B cell (primary cell): ENCODE measurements around the gene GPR52. TPM values are rescaled to one million over a fixed set of nuclear protein-coding genes. Genes with fewer than 3 reads are reported as not detected.
A peak's percentile ranks its signal among the peaks of the same experiment; 100 is the strongest.

ENCODE experiments used
- ATAC-seq: fragments of 200-7000 bp; cut with Tn5 transposase; one replicate; pipeline ENCODE4 v1.10.0; 2021; ENCODE audit warnings: low read depth, mild to moderate bottlenecking, moderate number of reproducible peaks, moderate library complexity
- CTCF ChIA-PET: fragments of 350-600 bp; sonication (Branson Sonifier 250); formaldehyde crosslinking; loops from one replicate; lab custom pipeline; 2021; ENCODE audit warnings: antibody characterized with exemption, inconsistent platforms; lab: Charles Lee
- POLR2A ChIA-PET: fragments of 350-600 bp; sonication (Branson Sonifier 250); formaldehyde crosslinking; loops from one replicate; lab custom pipeline; 2021; ENCODE audit warnings: antibody characterized with exemption; lab: Charles Lee
- DNase-seq: peaks from one replicate; pipeline ENCODE4 v3.0.0; 2013
- H2AFZ ChIP-seq: 2 replicates; pipeline ENCODE4 v1.6.1; 2012; ENCODE audit warnings: mild to moderate bottlenecking, low read depth, low read length; ENCODE audit not compliant: insufficient read depth, poor library complexity, severe bottlenecking
- H3K27ac ChIP-seq, 2 donors: 1 replicate in 1 of 2; 2 replicates in 1 of 2; pipeline ENCODE4 v1.5.1; 2012 to 2013; ENCODE audit warnings: low read length in 2 of 2, mild to moderate bottlenecking in 2 of 2, moderate library complexity in 1 of 2
- H3K27me3 ChIP-seq, 4 experiments: fragments of 200-600 bp in 1 of 4; sonication (generic) in 1 of 4; replicated peaks in 1 of 4; 1 replicate in 2 of 4; 2 replicates in 2 of 4; pipeline versions ENCODE4 v1.6.1 to v1.7.0; 2013 to 2016; ENCODE audit warnings: low read length in 3 of 4, mild to moderate bottlenecking in 2 of 4, mixed read lengths in 1 of 4, moderate library complexity in 1 of 4; ENCODE audit not compliant: insufficient read depth in 4 of 4, control insufficient read depth in 3 of 4; ENCODE audit errors: control extremely low read depth in 1 of 4
- H3K36me3 ChIP-seq, 2 experiments: replicated peaks in 1 of 2; 1 replicate in 1 of 2; 2 replicates in 1 of 2; pipeline versions ENCODE4 v1.6.1 to v1.7.1; 2013; ENCODE audit warnings: low read length in 1 of 2; ENCODE audit not compliant: insufficient read depth in 2 of 2, control insufficient read depth in 1 of 2; ENCODE audit errors: control extremely low read depth in 1 of 2, extremely low read depth in 1 of 2
- H3K4me1 ChIP-seq, 2 donors: fragments of 200-600 bp in 1 of 2; sonication (generic) in 1 of 2; 1 replicate in 1 of 2; 2 replicates in 1 of 2; pipeline versions ENCODE4 v1.5.1 to v1.6.1; 2013 to 2017; ENCODE audit warnings: low read length in 2 of 2; ENCODE audit not compliant: control insufficient read depth in 2 of 2, insufficient read depth in 2 of 2
- H3K4me2 ChIP-seq: replicated peaks from 2 replicates; pipeline ENCODE3; 2012; ENCODE audit warnings: mild to moderate bottlenecking, low read depth, low read length; ENCODE audit not compliant: poor library complexity, severe bottlenecking
- H3K4me3 ChIP-seq, 5 experiments: fragments of 200-600 bp in 1 of 5; sonication (generic) in 1 of 5; 1 replicate in 3 of 5; 2 replicates in 2 of 5; pipeline versions ENCODE4 v1.5.1 to v1.7.0; 2011 to 2016; ENCODE audit warnings: low read length in 4 of 5, mild to moderate bottlenecking in 4 of 5, low read depth in 2 of 5, control low read depth in 1 of 5, moderate library complexity in 1 of 5; ENCODE audit not compliant: insufficient read depth in 1 of 5; ENCODE audit errors: control extremely low read depth in 1 of 5, extremely low read depth in 1 of 5
- H3K79me2 ChIP-seq: fragments of 200-600 bp; sonication (generic); one replicate; pipeline ENCODE4 v1.6.0; 2016; ENCODE audit warnings: low read length; ENCODE audit not compliant: control insufficient read depth, insufficient read depth
- H3K9ac ChIP-seq: fragments of 200-600 bp; sonication (generic); 2 replicates; pipeline ENCODE4 v1.6.1; 2017; ENCODE audit warnings: mild to moderate bottlenecking, low read length, moderate library complexity
- H3K9me3 ChIP-seq, 3 donors: one replicate each; pipeline versions ENCODE4 v1.6.1 to v1.7.1; 2013; ENCODE audit warnings: low read length in 2 of 3; ENCODE audit not compliant: control insufficient read depth in 2 of 3, insufficient read depth in 1 of 3; ENCODE audit errors: control extremely low read depth in 1 of 3
- H4K20me1 ChIP-seq: 2 replicates; pipeline ENCODE4 v1.6.0; 2012; ENCODE audit warnings: mild to moderate bottlenecking, low read length; ENCODE audit not compliant: insufficient read depth, control insufficient read depth, poor library complexity, severe bottlenecking
- H3K27ac Mint-ChIP-seq: one replicate; pipeline ENCODE4 v1.8.0; 2021; ENCODE audit warnings: mixed read lengths
- H3K27me3 Mint-ChIP-seq: one replicate; pipeline ENCODE4 v1.8.0; 2021; ENCODE audit warnings: mixed read lengths
- H3K4me1 Mint-ChIP-seq: one replicate; pipeline ENCODE4 v1.8.0; 2021; ENCODE audit warnings: mixed read lengths
- H3K4me3 Mint-ChIP-seq: one replicate; pipeline ENCODE4 v1.8.0; 2021; ENCODE audit warnings: mixed read lengths
- H3K9me3 Mint-ChIP-seq: one replicate; pipeline ENCODE4 v1.8.0; 2022; ENCODE audit warnings: mixed read lengths; ENCODE audit not compliant: insufficient read depth
- CTCF ChIP-seq: fragments of 200-600 bp; IDR thresholded peaks from one replicate; pipeline ENCODE4 v1.8.0; 2022; ENCODE audit warnings: antibody characterized with exemption, mild to moderate bottlenecking
- EZH2 ChIP-seq: IDR thresholded peaks from 2 replicates; pipeline ENCODE4 v1.6.1; 2012; ENCODE audit warnings: borderline replicate concordance, low read depth, mild to moderate bottlenecking, moderate library complexity, low read length; ENCODE audit not compliant: insufficient read depth, poor library complexity, severe bottlenecking
- WGBS: methylation state at CpG from one replicate; pipeline ENCODE4 v1.1.5; 2013; ENCODE audit warnings: missing lambda C conversion rate; ENCODE audit not compliant: insufficient coverage; 5-methylcytosine and 5-hydroxymethylcytosine counted together
- intact Hi-C: fragments of 100-400 bp; cut with micrococcal nuclease; formaldehyde crosslinking; loops from one replicate; pipeline ENCODE4 v1.10.0; 2022
- polyA plus RNA-seq: library from polyadenylated mRNA; depleted of rRNA; stranded (reverse); fragments of >200 nt; gene quantifications from 2 replicates; pipeline ENCODE4 v1.2.3, GENCODE V29; 2012
- total RNA-seq, 2 donors: library from RNA; stranded (reverse); fragments of 120-200 nt in 1 of 2; gene quantifications; 1 replicate in 1 of 2; 2 replicates in 1 of 2; pipeline versions ENCODE4 v1.2.3 to v1.2.4, GENCODE V29; 2013 to 2022

GPR52 gene
- total and polyA plus RNA-seq, 2 donors (not counting 1 experiment from before 2014, with no cell fraction given) = 0.57 to 12.1 TPM

DNA sequence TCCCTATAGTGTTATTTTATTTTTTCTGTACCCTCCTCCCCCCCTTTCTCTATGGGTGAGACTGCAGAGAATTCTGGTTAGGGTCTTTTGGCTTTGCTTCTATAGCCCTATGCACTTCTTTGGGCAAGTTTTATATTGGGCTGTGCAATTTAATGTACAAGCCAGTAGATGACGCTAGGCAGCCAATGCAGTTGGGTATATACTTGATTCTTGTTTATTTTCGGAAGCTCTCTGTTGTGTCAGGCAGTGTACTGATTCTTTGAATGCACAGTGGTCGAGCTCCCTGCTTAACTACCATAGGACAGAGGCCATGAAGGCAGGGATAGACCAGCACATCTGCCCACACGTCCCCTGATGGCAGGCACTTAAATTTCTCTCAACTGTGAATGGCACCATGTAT is 34.1 kb upstream of the GPR52 start:
- Histone ChIP-seq H3K9ac (no peak overlapping the region), H3K79me2 (peaks cover 13% of the 10 kb centered on the region), H2AFZ (no peak overlapping the region), H3K36me3 (no peaks in the 10 kb centered on the region), H3K27ac (no peak overlapping the region), H3K4me1 (peaks cover 4% of the 10 kb centered on the region in 2 donors), H3K27me3 (no peaks in the 10 kb centered on the region), H4K20me1 (peaks cover 6% of the 10 kb centered on the region), H3K4me3 (no peak overlapping the region), H3K9me3 (peaks cover 0 to 4% (median 2%) of the 10 kb centered on the region in 3 donors), H3K4me2 (no peak overlapping the region)
- 94% methylated on average over 2 of the region's 4 CpGs for WGBS
- intact Hi-C loops = no loop called here
- H3K4me3 Mint-ChIP-seq = peak overlapping the region; percentile 21
- CTCF ChIA-PET = interaction anchor here (1.0 kb wide), 1 partner anchor 9 kb away, joined by 5 read pairs; no protein-coding TSS in a partner anchor
- ATAC-seq (no peak), DNase-seq (no peak)
- POLR2A ChIA-PET = no interaction called here
- peak overlapping the region; percentile 74 for H3K27ac Mint-ChIP-seq
- H3K4me1 Mint-ChIP-seq = peaks cover 48% of the 10 kb centered on the region
- TF ChIP-seq EZH2 (no peak), CTCF (no peak)
- peaks cover 10% of the 10 kb centered on the region for H3K9me3 Mint-ChIP-seq
- H3K27me3 Mint-ChIP-seq = no peaks in the 10 kb centered on the region

DNA sequence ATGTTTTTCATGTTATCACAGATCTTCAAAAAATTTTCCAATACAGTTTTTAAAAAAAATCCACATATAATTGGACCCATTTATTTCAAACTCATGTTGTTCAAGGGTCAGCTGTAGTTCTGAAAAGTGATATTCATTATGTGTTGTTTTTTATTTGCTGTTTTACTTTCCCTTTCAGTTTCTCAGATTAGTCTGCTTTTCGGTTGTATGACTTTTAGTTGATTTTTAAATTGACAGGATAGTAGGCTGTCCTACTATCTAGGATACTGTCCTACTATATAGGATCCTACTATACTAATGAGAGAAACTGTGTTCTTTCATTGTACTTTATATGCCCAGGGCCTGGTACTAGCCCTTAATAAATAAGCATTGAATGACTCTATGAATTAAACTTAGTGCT is 33.6 kb upstream of the GPR52 start:
- Mint-ChIP-seq H3K4me1 (peaks cover 47% of the 10 kb centered on the region), H3K9me3 (peaks cover 10% of the 10 kb centered on the region), H3K4me3 (peak overlapping the region; percentile 24), H3K27me3 (no peaks in the 10 kb centered on the region), H3K27ac (no peak overlapping the region)
- peaks cover 0 to 4% (median 2%) of the 10 kb centered on the region in 3 donors for H3K9me3 ChIP-seq
- no CpG with 5 or more reads among the region's 1 CpG for WGBS
- H3K4me3 ChIP-seq = no peak overlapping the region
- peaks cover 6% of the 10 kb centered on the region for H4K20me1 ChIP-seq
- CTCF ChIA-PET = interaction anchor here (1.0 kb wide), 1 partner anchor 9 kb away, joined by 5 read pairs; no protein-coding TSS in a partner anchor
- POLR2A ChIA-PET = no interaction called here
- H3K9ac ChIP-seq = no peak overlapping the region
- H3K4me2 ChIP-seq = peak overlapping the region; percentile 9
- H3K27ac ChIP-seq = no peak overlapping the region
- no peaks in the 10 kb centered on the region for H3K27me3 ChIP-seq
- intact Hi-C loops = no loop called here
- ATAC-seq (no peak), DNase-seq (no peak)
- no peak overlapping the region for H2AFZ ChIP-seq
- no peaks in the 10 kb centered on the region for H3K36me3 ChIP-seq
- peaks cover 4% of the 10 kb centered on the region in 2 donors for H3K4me1 ChIP-seq
- peaks cover 13% of the 10 kb centered on the region for H3K79me2 ChIP-seq
- TF ChIP-seq EZH2 = no peak
